ENCODE data around the gene B3GNT9.
A peak's percentile ranks its signal among the peaks of the same experiment; 100 is the strongest.

The B3GNT9 gene

GRCh38 chr16:67150833-67151396 is at the start of gene B3GNT9:
Gene B3GNT9 (minus strand): TSS chr16:67150998. CDS start chr16:67150485, 513 bp downstream.
- peak; percentile 60 for DNase-seq (ENCODE audit: low read depth, low spot score)

GRCh38 chr16:67200491-67200890 is 49.7 kb upstream of the B3GNT9 start:
- DNase-seq (ENCODE audit: low read depth, low spot score) = no peak

GRCh38 chr16:67199808-67200198 is 49.0 kb upstream of the B3GNT9 start:
- no peak for DNase-seq (ENCODE audit: low read depth, low spot score)

- peak; percentile 89 for DNase-seq (ENCODE audit: low read depth, low spot score)
Measured at GRCh38 chr16:67199011-67199807, 48.4 kb upstream of the B3GNT9 start, which contains the start of gene ELMO3. Gene ELMO3 (plus strand): TSS chr16:67199131. CDS start chr16:67199327, 196 bp downstream.

GRCh38 chr16:67198238-67198734 is 47.5 kb upstream of the B3GNT9 start:
- DNase-seq (ENCODE audit: low read depth, low spot score) = peak; percentile 71

- no peak for DNase-seq (ENCODE audit: low read depth, low spot score)
Measured at GRCh38 chr16:67197704-67198103, 46.9 kb upstream of the B3GNT9 start.

GRCh38 chr16:67196881-67197280 is 46.1 kb upstream of the B3GNT9 start:
- DNase-seq (ENCODE audit: low read depth, low spot score) = no peak

GRCh38 chr16:67195676-67196075 is 44.9 kb upstream of the B3GNT9 start:
- DNase-seq (ENCODE audit: low read depth, low spot score) = no peak

GRCh38 chr16:67194260-67194659 is 43.5 kb upstream of the B3GNT9 start:
- no peak for DNase-seq (ENCODE audit: low read depth, low spot score)

GRCh38 chr16:67193536-67193935 is 42.7 kb upstream of the B3GNT9 start:
- no peak for DNase-seq (ENCODE audit: low read depth, low spot score)

GRCh38 chr16:67192781-67193361 is 42.1 kb upstream of the B3GNT9 start:
- DNase-seq (ENCODE audit: low read depth, low spot score) = no peak

GRCh38 chr16:67191995-67192681 is 41.3 kb upstream of the B3GNT9 start, which contains the start of gene E2F4:
Gene E2F4 (plus strand): TSS chr16:67192155. CDS start chr16:67192228, 73 bp downstream.
- peak; percentile 92 for DNase-seq (ENCODE audit: low read depth, low spot score)

- DNase-seq (ENCODE audit: low read depth, low spot score) = no peak
Measured at GRCh38 chr16:67191411-67191994, 40.7 kb upstream of the B3GNT9 start.

- DNase-seq (ENCODE audit: low read depth, low spot score) = no peak
Measured at GRCh38 chr16:67190448-67191399, 39.9 kb upstream of the B3GNT9 start.

- no peak for DNase-seq (ENCODE audit: low read depth, low spot score)
Measured at GRCh38 chr16:67190041-67190440, 39.2 kb upstream of the B3GNT9 start, which contains the start of gene EXOC3L1. Gene EXOC3L1 (minus strand): TSS chr16:67190136. CDS start chr16:67189676, 460 bp downstream.

- no peak for DNase-seq (ENCODE audit: low read depth, low spot score)
Measured at GRCh38 chr16:67188798-67189197, 38.0 kb upstream of the B3GNT9 start.

- no peak for DNase-seq (ENCODE audit: low read depth, low spot score)
Measured at GRCh38 chr16:67188323-67188722, 37.5 kb upstream of the B3GNT9 start.

GRCh38 chr16:67187175-67187890 is 36.5 kb upstream of the B3GNT9 start:
- DNase-seq (ENCODE audit: low read depth, low spot score) = no peak

- DNase-seq (ENCODE audit: low read depth, low spot score) = peak; percentile 74
Measured at GRCh38 chr16:67186550-67186950, 35.8 kb upstream of the B3GNT9 start.
